ENCODE data around the gene SH2D6. TPM values are rescaled to one million over a fixed set of nuclear protein-coding genes. Genes with fewer than 3 reads are reported as not detected.

The SH2D6 gene
- total RNA-seq, 2 donors from 2014 or later: 0.26 to 15.5 TPM

DNA sequence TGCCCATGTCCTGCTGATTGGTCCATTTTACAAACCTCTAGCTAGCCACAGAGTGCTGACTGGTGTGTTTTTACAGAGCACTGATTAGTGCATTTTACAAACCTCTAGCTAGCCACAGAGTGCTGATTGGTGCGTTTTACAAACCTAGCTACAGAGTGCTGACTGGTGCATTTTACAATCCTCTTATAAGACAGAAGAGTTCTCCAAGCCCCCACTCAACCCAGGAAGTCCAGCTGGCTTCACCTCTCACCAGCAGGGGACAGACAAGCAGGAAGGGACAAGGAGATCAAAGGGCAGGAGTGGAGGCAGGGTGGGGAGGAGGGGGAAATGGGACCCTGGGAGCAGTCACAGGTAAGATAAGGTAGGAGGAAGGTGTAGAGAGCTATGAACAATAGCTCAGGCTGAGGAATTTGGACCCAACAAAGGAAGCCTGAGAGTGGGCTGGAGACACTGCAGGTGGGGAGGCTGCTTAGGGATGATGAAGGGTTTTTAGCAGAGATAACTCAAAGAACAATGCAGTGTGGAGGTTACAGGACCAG, 37.1 kb downstream of the SH2D6 start:
- intact Hi-C loops (cut with DNase I): no loop called here
- Histone ChIP-seq H3K4me1 (peaks cover 40% of the 10 kb centered on the region), H3K4me3 (no peak overlapping the region), H3K27me3 (no peaks in the 10 kb centered on the region), H3K36me3 (replicated peaks in 1 of 2; ENCODE audit: insufficient read depth in 1 of 2, low read depth in 2 of 2) (no peaks in the 10 kb centered on the region), H3K9me3 (no peaks in the 10 kb centered on the region), H3K27ac (no peak overlapping the region)
- ATAC-seq (no peak), DNase-seq (no peak)
- TF ChIP-seq POLR2A (IDR thresholded peaks at IDR 0.05) (no peak), CTCF (IDR thresholded peaks at IDR 0.05) (no peak)
- WGBS, 2 donors: 62 to 83% methylated on average over 1 of the region's 1 CpG

DNA sequence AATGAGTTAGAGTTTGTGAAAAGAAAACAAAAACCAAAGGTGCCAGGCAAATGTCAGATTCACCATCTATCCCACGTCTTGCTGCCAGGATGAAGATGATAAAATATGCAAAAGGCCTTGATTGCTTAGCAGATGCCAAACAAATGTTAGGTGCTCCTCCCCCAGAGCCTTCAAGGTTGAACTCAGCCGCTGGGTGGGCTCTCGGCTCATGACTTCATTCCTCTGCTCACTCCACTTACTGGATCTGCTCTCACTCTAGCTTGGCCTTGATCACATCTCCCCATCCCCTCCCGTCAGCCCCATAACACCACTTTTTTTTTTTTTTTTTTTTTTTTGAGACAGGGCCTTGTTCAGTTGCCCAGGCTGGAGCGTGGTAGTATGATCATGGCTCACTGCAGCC, 38.5 kb downstream of the SH2D6 start:
- DNase-seq (no peak), ATAC-seq (no peak)
- WGBS, 2 donors: 47 to 71% methylated on average over 5 of the region's 5 CpGs
- no peak overlapping the region for H3K27ac ChIP-seq
- H3K27me3 ChIP-seq: no peaks in the 10 kb centered on the region
- no peak for TF ChIP-seq POLR2A (IDR thresholded peaks at IDR 0.05)
- TF ChIP-seq CTCF (IDR thresholded peaks at IDR 0.05): no peak
- intact Hi-C loops (cut with DNase I): no loop called here
- H3K4me3 ChIP-seq: no peak overlapping the region
- H3K36me3 ChIP-seq (replicated peaks in 1 of 2; ENCODE audit: insufficient read depth in 1 of 2, low read depth in 2 of 2): no peaks in the 10 kb centered on the region
- peaks cover 36% of the 10 kb centered on the region for H3K4me1 ChIP-seq
- H3K9me3 ChIP-seq: no peaks in the 10 kb centered on the region

DNA sequence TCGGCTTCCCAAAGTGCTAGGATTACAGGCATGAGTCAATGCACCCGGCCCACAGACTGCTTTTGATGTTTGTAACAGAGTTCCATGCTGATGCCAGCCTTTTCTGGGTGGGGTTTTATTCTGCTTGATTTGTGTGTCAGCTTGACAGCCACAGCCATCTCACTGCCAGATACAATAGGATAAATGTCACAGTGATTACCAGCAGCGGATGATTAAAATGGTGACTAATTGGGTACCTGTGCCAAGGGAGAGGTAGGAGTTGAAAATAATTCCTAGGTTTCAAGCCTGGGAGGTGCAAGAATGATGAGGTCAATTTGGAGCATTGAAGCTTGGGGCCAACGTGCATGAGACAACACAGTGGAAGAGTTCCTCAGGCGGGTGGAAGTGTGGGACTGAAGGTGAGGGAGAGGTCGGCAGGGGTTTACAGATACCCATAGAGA, 39.4 kb downstream of the SH2D6 start:
- intact Hi-C loops (cut with DNase I): no loop called here
- no peak overlapping the region for H3K27ac ChIP-seq
- H3K27me3 ChIP-seq: no peaks in the 10 kb centered on the region
- H3K4me3 ChIP-seq: no peak overlapping the region
- ATAC-seq (no peak), DNase-seq (no peak)
- 76 to 80% methylated on average over 6 of the region's 6 CpGs for WGBS, 2 donors
- no peaks in the 10 kb centered on the region for H3K9me3 ChIP-seq
- H3K36me3 ChIP-seq (replicated peaks in 1 of 2; ENCODE audit: insufficient read depth in 1 of 2, low read depth in 2 of 2): no peaks in the 10 kb centered on the region
- peaks cover 31% of the 10 kb centered on the region for H3K4me1 ChIP-seq
- TF ChIP-seq CTCF (IDR thresholded peaks at IDR 0.05) (no peak), POLR2A (IDR thresholded peaks at IDR 0.05) (no peak)

DNA sequence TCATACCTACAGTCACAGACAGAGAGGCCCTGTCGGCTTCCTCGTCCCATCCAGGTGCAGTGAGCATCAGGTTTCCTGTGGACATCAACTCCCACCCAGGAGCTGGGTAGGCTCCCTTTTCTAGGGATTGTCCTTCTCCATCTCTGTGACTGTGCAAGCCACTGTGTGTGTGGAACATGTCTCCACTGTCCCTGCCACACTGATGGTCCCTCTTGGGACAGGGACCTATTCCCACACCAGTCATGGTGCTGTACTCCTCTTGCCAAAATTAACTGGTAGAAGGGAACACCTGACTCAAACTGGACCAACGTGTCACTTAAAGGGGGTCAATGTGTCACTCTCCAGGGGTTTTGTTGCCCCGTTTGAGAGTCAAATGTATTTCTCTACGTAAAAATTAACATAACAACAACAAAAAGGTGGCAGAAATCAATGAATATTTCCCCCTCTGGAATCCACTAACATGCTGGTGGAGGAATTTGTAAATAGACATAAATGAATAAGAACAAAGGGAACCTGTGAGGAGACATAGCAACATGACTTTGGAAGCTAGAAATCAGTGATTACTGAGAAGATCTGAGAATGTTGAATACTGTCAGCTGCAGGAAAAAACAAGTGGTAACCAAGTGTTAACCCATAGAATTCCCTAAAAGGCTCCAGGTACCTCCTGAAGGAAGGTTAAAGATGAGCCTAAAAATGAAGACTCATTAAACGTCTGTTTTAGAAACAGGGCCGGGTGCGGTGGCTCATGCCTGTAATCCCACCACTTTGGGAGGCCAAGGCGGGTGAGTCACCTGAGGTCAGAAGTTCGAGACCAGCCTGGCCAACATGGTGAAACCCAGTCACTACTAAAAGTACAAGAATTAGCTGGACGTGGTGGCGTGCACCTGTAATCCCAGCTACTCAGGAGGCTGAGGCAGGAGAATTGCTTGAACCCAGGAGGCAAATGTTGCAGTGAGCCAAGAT, 40.4 kb downstream of the SH2D6 start:
- peaks cover 21% of the 10 kb centered on the region for H3K4me1 ChIP-seq
- intact Hi-C loops (cut with DNase I): no loop called here
- 81 to 84% methylated on average over 12 of the region's 12 CpGs for WGBS, 2 donors
- H3K27ac ChIP-seq: no peak overlapping the region
- TF ChIP-seq CTCF (IDR thresholded peaks at IDR 0.05) (no peak), POLR2A (IDR thresholded peaks at IDR 0.05) (no peak)
- no peak for ATAC-seq
- H3K9me3 ChIP-seq: no peaks in the 10 kb centered on the region
- no peaks in the 10 kb centered on the region for H3K27me3 ChIP-seq
- no peaks in the 10 kb centered on the region for H3K36me3 ChIP-seq (replicated peaks in 1 of 2; ENCODE audit: insufficient read depth in 1 of 2, low read depth in 2 of 2)
- DNase-seq: no peak
- no peak overlapping the region for H3K4me3 ChIP-seq

Measured in body of pancreas (tissue), 4 donors.